Spleen (tissue), 7 donors: Measurements from ENCODE around the gene MALT1.

ENCODE experiments used
- CTCF ChIP-seq, 11 experiments: fragments of 200-600 bp in 7 of 11; fragments of 450-650 bp in 4 of 11; sonication (generic) in 4 of 11; IDR thresholded peaks in 8 of 11; conservative IDR thresholded peaks in 3 of 11; 1 replicate in 7 of 11; 2 replicates in 4 of 11; pipeline versions ENCODE4 v1.4.0 to v1.8.0; 2016 to 2021; ENCODE audit warnings: antibody characterized with exemption in 11 of 11, inconsistent platforms in 4 of 11, mild to moderate bottlenecking in 1 of 11
- POLR2A ChIP-seq, 3 donors: fragments of 450-650 bp; IDR thresholded peaks; one replicate each; pipeline ENCODE4 v1.5.1; 2017; ENCODE audit warnings: antibody characterized with exemption in 3 of 3, mild to moderate bottlenecking in 1 of 3
- POLR2AphosphoS5 ChIP-seq, 3 donors: sonication (generic); formaldehyde crosslinking; IDR thresholded peaks; one replicate each; pipeline ENCODE4 v1.5.1; 2017; ENCODE audit warnings: antibody characterized with exemption in 3 of 3
- donor health status: DM: no; HTN: no; CAD: no; lungs with moderate emphysema.
- donor health status: DM: no; HTN: no; CAD: no.
- donor health status: DM: no; HTN: no; CAD: no.

GRCh38 chr18:58788470-58788869 lies 117.2 kb downstream of the MALT1 start:
- TF ChIP-seq POLR2AphosphoS5 (IDR thresholded peaks at IDR 0.05) (no peak), CTCF (IDR thresholded peaks at IDR 0.05 in 8 of 11, conservative IDR thresholded peaks at IDR 0.05 in 3 of 11) (no peak), POLR2A (IDR thresholded peaks at IDR 0.05) (no peak)
